GM13976 (cell line): ENCODE measurements around the gene IQCE.

ENCODE experiments used
- DNase-seq: peaks from one replicate; pipeline ENCODE4 v3.0.0; 2012; ENCODE audit warnings: low spot score
- in situ Hi-C: fragments of 300-500 bp; cut with MboI; formaldehyde crosslinking; loops from one replicate; pipeline ENCODE4 v1.12.0; 2022; ENCODE audit warnings: low sequenced_read_pairs, mixed read lengths, inconsistent platforms; ENCODE audit not compliant: unreplicated experiment
- TF ChIP-seq, protein P1 (sequence below): IDR thresholded peaks from 2 replicates; pipeline ENCODE4 v1.5.1; 2012; ENCODE audit warnings: borderline replicate concordance, mild to moderate bottlenecking; ENCODE audit not compliant: insufficient read depth; ENCODE audit errors: extremely low read depth, missing control alignments, control extremely low read depth

The IQCE gene

DNA sequence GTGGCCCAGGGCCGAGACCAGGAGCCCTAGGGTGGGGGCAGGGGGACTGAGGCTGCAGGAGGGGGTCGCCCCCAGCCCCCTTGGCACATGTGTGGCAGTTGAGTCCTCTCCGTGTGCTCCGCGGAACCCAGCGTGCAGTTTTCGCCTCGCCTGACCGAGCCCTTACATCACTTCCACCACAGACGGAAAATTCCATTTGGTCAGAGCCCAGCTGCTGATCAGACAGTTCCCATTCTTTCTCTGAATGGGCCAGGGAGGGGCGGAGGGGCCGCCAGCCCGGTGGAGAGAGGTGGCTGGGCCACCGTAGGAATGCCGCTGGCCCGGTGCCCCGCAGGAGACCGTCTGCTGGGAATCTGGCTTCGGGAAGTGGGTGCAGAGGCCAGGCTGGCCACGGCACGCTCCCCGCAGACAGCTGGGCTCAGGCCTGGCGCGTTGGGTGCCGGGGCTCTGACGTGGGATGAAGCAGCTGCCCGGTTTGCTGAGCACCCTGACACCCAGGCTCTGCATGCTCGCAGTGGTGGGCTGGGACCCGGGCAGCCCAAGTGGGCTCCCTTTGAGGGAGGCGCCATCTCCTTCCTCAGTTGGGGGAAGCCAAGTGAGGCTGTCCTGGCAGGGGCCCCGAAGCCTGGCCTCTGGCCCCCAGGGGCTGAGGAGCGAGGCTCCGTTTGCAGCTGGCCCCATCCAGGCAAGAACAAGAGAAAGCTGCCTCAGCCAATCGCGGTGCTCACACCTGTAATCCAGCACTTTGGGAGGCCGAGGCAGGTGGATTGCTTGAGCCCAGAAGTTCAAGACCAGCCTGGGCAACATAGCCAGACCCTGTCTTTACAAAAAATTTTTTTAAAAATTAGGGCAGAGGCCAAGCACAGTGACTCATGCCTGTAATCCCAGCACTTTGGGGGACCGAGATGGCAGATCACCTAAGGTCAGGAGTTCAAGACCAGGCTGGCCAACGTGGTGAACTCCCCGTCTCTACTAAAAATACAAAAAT, 82.9 kb downstream of the IQCE start:
- in situ Hi-C loops = no loop called here
- TF ChIP-seq, protein P1, sequence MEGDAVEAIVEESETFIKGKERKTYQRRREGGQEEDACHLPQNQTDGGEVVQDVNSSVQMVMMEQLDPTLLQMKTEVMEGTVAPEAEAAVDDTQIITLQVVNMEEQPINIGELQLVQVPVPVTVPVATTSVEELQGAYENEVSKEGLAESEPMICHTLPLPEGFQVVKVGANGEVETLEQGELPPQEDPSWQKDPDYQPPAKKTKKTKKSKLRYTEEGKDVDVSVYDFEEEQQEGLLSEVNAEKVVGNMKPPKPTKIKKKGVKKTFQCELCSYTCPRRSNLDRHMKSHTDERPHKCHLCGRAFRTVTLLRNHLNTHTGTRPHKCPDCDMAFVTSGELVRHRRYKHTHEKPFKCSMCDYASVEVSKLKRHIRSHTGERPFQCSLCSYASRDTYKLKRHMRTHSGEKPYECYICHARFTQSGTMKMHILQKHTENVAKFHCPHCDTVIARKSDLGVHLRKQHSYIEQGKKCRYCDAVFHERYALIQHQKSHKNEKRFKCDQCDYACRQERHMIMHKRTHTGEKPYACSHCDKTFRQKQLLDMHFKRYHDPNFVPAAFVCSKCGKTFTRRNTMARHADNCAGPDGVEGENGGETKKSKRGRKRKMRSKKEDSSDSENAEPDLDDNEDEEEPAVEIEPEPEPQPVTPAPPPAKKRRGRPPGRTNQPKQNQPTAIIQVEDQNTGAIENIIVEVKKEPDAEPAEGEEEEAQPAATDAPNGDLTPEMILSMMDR = no peak
- peak; percentile 85 for DNase-seq

GRCh38 chr7:2643386-2644219, 84.8 kb downstream of the IQCE start:
- TF ChIP-seq, protein P1 = peak; percentile 15
- in situ Hi-C loops = no loop called here
- no peak for DNase-seq

DNA sequence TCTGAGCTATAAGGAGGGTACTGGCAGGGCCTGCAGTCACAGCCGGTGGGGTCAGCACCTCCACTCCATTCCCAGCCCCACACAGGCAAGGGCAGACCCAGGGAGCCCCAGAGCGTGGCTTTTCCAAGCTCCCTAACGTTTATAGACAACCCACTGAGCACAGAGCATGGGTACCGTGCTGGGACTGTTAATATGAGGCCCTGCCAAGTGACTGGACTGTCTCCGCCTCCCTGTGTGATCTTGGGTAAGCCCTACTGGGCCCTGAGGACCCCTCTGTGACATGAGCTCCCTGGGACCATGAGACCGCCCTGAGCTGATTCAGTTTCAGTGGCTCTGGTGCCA, 85.4 kb downstream of the IQCE start:
- no peak for DNase-seq
- in situ Hi-C loops = no loop called here
- TF ChIP-seq, protein P1 = no peak

DNA sequence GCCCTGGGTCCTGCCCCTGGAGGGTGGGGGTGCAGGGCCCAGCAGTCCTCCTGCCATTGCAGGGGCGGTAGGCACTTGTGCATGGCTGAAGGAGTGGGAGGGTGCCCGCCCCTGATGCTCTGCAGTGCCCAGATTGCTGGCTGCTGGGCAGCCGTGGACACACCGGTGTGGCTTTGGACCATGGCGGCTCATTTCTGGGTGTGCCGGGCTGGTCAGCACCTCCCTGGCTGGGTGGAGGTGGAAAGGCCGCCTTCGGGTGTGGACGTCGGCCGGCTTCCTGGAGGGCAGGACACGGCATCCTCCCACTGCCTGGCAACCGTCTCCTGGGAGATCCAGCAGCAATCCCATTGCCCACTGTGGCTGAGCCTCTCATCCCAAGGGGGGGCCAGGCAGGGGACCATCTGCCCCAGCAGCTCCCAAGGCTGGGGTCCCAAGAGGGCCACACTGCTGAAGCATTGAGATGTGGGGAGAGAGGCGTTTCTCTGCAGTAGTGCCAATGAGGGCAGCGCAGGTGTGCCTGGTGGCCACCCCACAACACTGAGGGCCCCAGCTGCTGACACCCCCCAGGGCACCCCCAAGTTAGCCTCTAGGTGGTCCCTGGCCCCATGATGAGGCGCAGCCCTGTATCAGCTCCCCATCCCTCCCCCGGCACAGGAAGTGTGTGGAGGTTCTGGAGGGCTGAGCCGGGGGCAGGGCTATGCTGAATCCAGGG, 85.9 kb downstream of the IQCE start:
- no peak for DNase-seq
- in situ Hi-C loops = no loop called here
- TF ChIP-seq, protein P1 = no peak

GRCh38 chr7:2645274-2645868, 86.6 kb downstream of the IQCE start:
- in situ Hi-C loops = no loop called here
- TF ChIP-seq, protein P1 = no peak
- DNase-seq = peak; percentile 75

DNA sequence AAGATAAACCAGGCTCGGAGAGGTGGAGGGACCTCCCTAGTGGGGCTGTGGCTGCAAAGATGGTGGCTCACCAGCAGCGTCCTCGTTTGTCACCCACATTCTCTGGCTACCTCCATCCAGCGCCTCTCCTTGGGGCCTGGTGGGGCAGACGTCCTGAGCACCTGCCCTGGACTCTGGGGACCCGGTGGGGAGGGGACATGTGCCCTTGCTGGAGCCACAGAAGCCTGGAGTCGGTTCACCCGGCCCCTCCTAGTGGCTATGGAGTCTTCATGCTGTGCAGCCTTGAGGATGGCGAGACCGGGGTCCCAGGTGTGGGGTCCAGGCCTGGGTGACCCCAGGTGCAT, 87.5 kb downstream of the IQCE start:
- TF ChIP-seq, protein P1 = no peak
- in situ Hi-C loops = no loop called here
- DNase-seq = no peak
